PC-3 (cell line): ENCODE measurements around the gene ENOPH1. TPM values are rescaled to one million over a fixed set of nuclear protein-coding genes. Genes with fewer than 3 reads are reported as not detected.

Source experiments
- ATAC-seq: fragments of 200-7000 bp; cut with Tn5 transposase; 2 replicates; pipeline ENCODE4 v1.9.1; 2020; ENCODE audit warnings: mild to moderate bottlenecking, moderate library complexity
- BruUV-seq: library from RNA; stranded (reverse); fragments of 400-500 nt; replicated peaks from 2 replicates; lab custom pipeline; 2021; lab: Mats Ljungman, UMichigan
- CTCF ChIA-PET: fragments of 300-600 bp; sonication (Branson Sonifier 250); formaldehyde crosslinking; loops from one replicate; lab custom pipeline; 2022; ENCODE audit warnings: antibody characterized with exemption; lab: Charles Lee
- POLR2A ChIA-PET: fragments of 300-600 bp; sonication (Branson Sonifier 250); formaldehyde crosslinking; loops from one replicate; lab custom pipeline; 2022; ENCODE audit warnings: antibody characterized with exemption; ENCODE audit not compliant: unreplicated experiment; lab: Charles Lee
- DNase-seq: peaks from one replicate; pipeline ENCODE4 v3.0.0-alpha.2; 2015
- H2AFZ ChIP-seq: fragments of 300-600 bp; sonication (generic); 2 replicates; pipeline ENCODE4 v1.6.0; 2016; ENCODE audit warnings: antibody characterized with exemption, low read length
- H3F3A ChIP-seq: fragments of 300-600 bp; sonication (generic); one replicate; pipeline ENCODE4 v1.6.0; 2017; ENCODE audit warnings: antibody characterized with exemption, low read length, control low read depth, mild to moderate bottlenecking; ENCODE audit not compliant: unreplicated experiment
- H3K27ac ChIP-seq: fragments of 300-600 bp; sonication (generic); 2 replicates; pipeline ENCODE4 v1.5.1; 2016; ENCODE audit warnings: mild to moderate bottlenecking, low read length
- H3K27me3 ChIP-seq: fragments of 300-600 bp; sonication (generic); 2 replicates; pipeline ENCODE4 v1.6.1; 2016; ENCODE audit warnings: low read length, mixed read lengths
- H3K36me3 ChIP-seq: fragments of 300-600 bp; sonication (generic); 2 replicates; pipeline ENCODE4 v1.6.1; 2016; ENCODE audit warnings: low read depth, mixed run types, low read length, mixed read lengths
- H3K4me1 ChIP-seq: fragments of 300-600 bp; sonication (generic); 2 replicates; pipeline ENCODE4 v1.5.1; 2016; ENCODE audit warnings: low read length; ENCODE audit not compliant: insufficient read depth
- H3K4me2 ChIP-seq: fragments of 300-600 bp; sonication (generic); 2 replicates; pipeline ENCODE4 v1.6.0; 2016; ENCODE audit warnings: low read length
- H3K4me3 ChIP-seq: fragments of 300-600 bp; sonication (generic); 2 replicates; pipeline ENCODE4 v1.5.1; 2016; ENCODE audit warnings: mild to moderate bottlenecking, low read length, mixed read lengths
- H3K79me2 ChIP-seq: fragments of 300-600 bp; sonication (generic); 2 replicates; pipeline ENCODE4 v1.6.1; 2017; ENCODE audit warnings: low read length, mixed read lengths
- H3K9ac ChIP-seq: fragments of 300-600 bp; sonication (generic); 2 replicates; pipeline ENCODE4 v1.6.0; 2016; ENCODE audit warnings: mild to moderate bottlenecking, low read length
- H3K9me2 ChIP-seq: fragments of 300-600 bp; sonication (generic); replicated peaks from 2 replicates; pipeline ENCODE4 v1.6.1; 2016; ENCODE audit warnings: mixed run types, low read length, mixed read lengths
- H3K9me3 ChIP-seq: fragments of 300-600 bp; sonication (generic); 2 replicates; pipeline ENCODE4 v1.6.1; 2016; ENCODE audit warnings: low read length, mixed read lengths
- H4K20me1 ChIP-seq: fragments of 300-600 bp; sonication (generic); 2 replicates; pipeline ENCODE4 v1.6.1; 2016; ENCODE audit warnings: low read length, mixed read lengths
- CTCF ChIP-seq: fragments of 300-600 bp; sonication (generic); conservative IDR thresholded peaks from 2 replicates; pipeline ENCODE4 v1.5.1; 2017; ENCODE audit warnings: antibody characterized with exemption, low read depth, mild to moderate bottlenecking, low read length
- EZH2 ChIP-seq: fragments of 300-600 bp; sonication (generic); IDR thresholded peaks from one replicate; pipeline ENCODE4 v1.6.1; 2017; ENCODE audit warnings: antibody characterized with exemption, mild to moderate bottlenecking, low read length; ENCODE audit not compliant: unreplicated experiment
- EZH2phosphoT487 ChIP-seq: fragments of 300-600 bp; sonication (generic); IDR thresholded peaks from 2 replicates; pipeline ENCODE4 v1.6.1; 2018; ENCODE audit warnings: mild to moderate bottlenecking, antibody characterized with exemption, low read length, borderline replicate concordance
- intact Hi-C: fragments of 100-400 bp; cut with micrococcal nuclease; formaldehyde crosslinking; loops from 2 replicates; pipeline ENCODE4 v1.9.0; 2023
- total RNA-seq: library from RNA; depleted of rRNA; stranded (reverse); fragments of >200 nt; gene quantifications from 2 replicates; pipeline ENCODE4 v1.2.3, GENCODE V29; 2014

The ENOPH1 gene
- total RNA-seq, 1 experiment from 2014 or later: 37.5 TPM

GRCh38 chr4:82397527-82397926 is 32.9 kb upstream of the ENOPH1 start:
- Histone ChIP-seq H3F3A (peaks cover 6% of the 10 kb centered on the region), H4K20me1 (no peaks in the 10 kb centered on the region), H3K4me3 (no peak overlapping the region), H3K4me1 (peaks cover 21% of the 10 kb centered on the region), H3K9ac (no peak overlapping the region), H2AFZ (no peak overlapping the region), H3K27ac (no peak overlapping the region), H3K79me2 (no peaks in the 10 kb centered on the region), H3K36me3 (no peaks in the 10 kb centered on the region), H3K9me2 (no peaks in the 10 kb centered on the region), H3K4me2 (no peak overlapping the region), H3K9me3 (no peaks in the 10 kb centered on the region), H3K27me3 (no peaks in the 10 kb centered on the region)
- CTCF ChIA-PET: interaction anchor here (0.6 kb wide), 1 partner anchor 22 kb away, joined by 5 read pairs; no protein-coding TSS in a partner anchor
- no peak for DNase-seq
- no peak for ATAC-seq
- no peak for TF ChIP-seq EZH2phosphoT487
- TF ChIP-seq CTCF: no peak
- TF ChIP-seq EZH2: no peak
- POLR2A ChIA-PET: no interaction called here
- intact Hi-C loops: no loop called here
- BruUV-seq: no TSS peak

GRCh38 chr4:82398263-82398662 is 32.1 kb upstream of the ENOPH1 start:
- Histone ChIP-seq H3K4me2 (no peak overlapping the region), H3K27me3 (no peaks in the 10 kb centered on the region), H3K4me3 (no peak overlapping the region), H3K79me2 (no peaks in the 10 kb centered on the region), H4K20me1 (no peaks in the 10 kb centered on the region), H3K4me1 (peaks cover 21% of the 10 kb centered on the region), H3K9me2 (no peaks in the 10 kb centered on the region), H3K9ac (no peak overlapping the region), H3K27ac (no peak overlapping the region), H3K36me3 (no peaks in the 10 kb centered on the region), H2AFZ (no peak overlapping the region), H3K9me3 (no peaks in the 10 kb centered on the region), H3F3A (peaks cover 6% of the 10 kb centered on the region)
- ATAC-seq: no peak
- BruUV-seq: no TSS peak
- TF ChIP-seq CTCF (no peak), EZH2 (no peak), EZH2phosphoT487 (no peak)
- no peak for DNase-seq
- ChIA-PET POLR2A (no interaction called here), CTCF (no interaction called here)
- intact Hi-C loops: no loop called here

- intact Hi-C loops: no loop called here
- ATAC-seq (no peak), DNase-seq (peak; percentile 49)
- no peaks in the 10 kb centered on the region for H4K20me1 ChIP-seq
- ChIA-PET POLR2A (no interaction called here), CTCF (no interaction called here)
- no TSS peak for BruUV-seq
- no peak overlapping the region for H3K27ac ChIP-seq
- H3K4me3 ChIP-seq: no peak overlapping the region
- H3K36me3 ChIP-seq: no peaks in the 10 kb centered on the region
- no peak overlapping the region for H3K9ac ChIP-seq
- TF ChIP-seq EZH2phosphoT487 (no peak), EZH2 (no peak), CTCF (no peak)
- H3K4me1 ChIP-seq: no peaks in the 10 kb centered on the region
- no peaks in the 10 kb centered on the region for H3K27me3 ChIP-seq
- H3K4me2 ChIP-seq: no peak overlapping the region
- no peaks in the 10 kb centered on the region for H3F3A ChIP-seq
- H3K79me2 ChIP-seq: no peaks in the 10 kb centered on the region
- no peaks in the 10 kb centered on the region for H3K9me3 ChIP-seq
- H2AFZ ChIP-seq: no peak overlapping the region
- H3K9me2 ChIP-seq: no peaks in the 10 kb centered on the region
Measured at GRCh38 chr4:82401600-82401999, 28.8 kb upstream of the ENOPH1 start.
